WTC11 (cell line): ENCODE measurements around the gene DAP3. TPM values are rescaled to one million over a fixed set of nuclear protein-coding genes. Genes with fewer than 3 reads are reported as not detected.

Experiments used
- ATAC-seq: fragments of 200-7000 bp; cut with Tn5 transposase; 2 replicates; pipeline ENCODE4 v1.10.0; 2021; ENCODE audit warnings: mild to moderate bottlenecking, moderate library complexity
- CTCF ChIA-PET: fragments of 300-600 bp; sonication (Branson Sonifier 250); formaldehyde crosslinking; loops from one replicate; lab custom pipeline; 2021; ENCODE audit warnings: antibody characterized with exemption; lab: Charles Lee
- POLR2A ChIA-PET: fragments of 350-600 bp; sonication (Branson Sonifier 250); formaldehyde crosslinking; loops from one replicate; lab custom pipeline; 2021; ENCODE audit warnings: antibody characterized with exemption; lab: Charles Lee
- DNase-seq: peaks from one replicate; pipeline ENCODE4 v3.0.0; 2021; ENCODE audit warnings: low spot score
- H3K27ac Mint-ChIP-seq: 2 replicates; pipeline ENCODE4 v1.8.0; 2021; ENCODE audit warnings: mixed read lengths
- H3K27me3 Mint-ChIP-seq: 2 replicates; pipeline ENCODE4 v1.8.0; 2021; ENCODE audit warnings: low read depth, mild to moderate bottlenecking, moderate library complexity, mixed read lengths
- H3K36me3 Mint-ChIP-seq: 2 replicates; pipeline ENCODE4 v1.8.0; 2021; ENCODE audit warnings: mixed read lengths
- H3K4me1 Mint-ChIP-seq: 2 replicates; pipeline ENCODE4 v1.8.0; 2022; ENCODE audit warnings: mixed read lengths
- H3K4me3 Mint-ChIP-seq: 2 replicates; pipeline ENCODE4 v1.8.0; 2021; ENCODE audit warnings: mild to moderate bottlenecking, moderate library complexity, mixed read lengths
- H3K9me3 Mint-ChIP-seq: 2 replicates; pipeline ENCODE4 v1.8.0; 2021; ENCODE audit warnings: mixed read lengths
- ARID4B ChIP-seq: sonication (generic); formaldehyde crosslinking; IDR thresholded peaks from 2 replicates; pipeline ENCODE4 v1.8.0; 2023; ENCODE audit warnings: missing genetic modification reagents, mild to moderate bottlenecking, borderline replicate concordance
- ATF1 ChIP-seq: sonication (generic); formaldehyde crosslinking; IDR thresholded peaks from 2 replicates; pipeline ENCODE4 v1.8.1; 2023; ENCODE audit warnings: mild to moderate bottlenecking, moderate library complexity, missing genetic modification reagents
- ESRRA ChIP-seq: sonication (generic); formaldehyde crosslinking; IDR thresholded peaks from 2 replicates; pipeline ENCODE4 v1.8.1; 2022; ENCODE audit warnings: mild to moderate bottlenecking, missing genetic modification reagents, borderline replicate concordance
- FOXP1 ChIP-seq: sonication (generic); formaldehyde crosslinking; IDR thresholded peaks from 2 replicates; pipeline ENCODE4 v1.8.0; 2022; ENCODE audit warnings: missing genetic modification reagents, mild to moderate bottlenecking, moderate library complexity, borderline replicate concordance
- HMGA2 ChIP-seq: fragments of 250-450 bp; sonication (Bioruptor Pico); IDR thresholded peaks from 2 replicates; pipeline ENCODE4 v1.4.0; 2021; ENCODE audit warnings: mild to moderate bottlenecking, moderate library complexity
- HMGXB4 ChIP-seq: sonication (generic); formaldehyde crosslinking; IDR thresholded peaks from 2 replicates; pipeline ENCODE4 v1.8.1; 2023; ENCODE audit warnings: mild to moderate bottlenecking, moderate library complexity, missing genetic modification reagents
- OVOL2 ChIP-seq: fragments of 250-450 bp; sonication (Bioruptor Pico); IDR thresholded peaks from 2 replicates; pipeline ENCODE4 v1.9.0; 2021; ENCODE audit warnings: mild to moderate bottlenecking, borderline replicate concordance
- USF2 ChIP-seq: sonication (generic); formaldehyde crosslinking; IDR thresholded peaks from 2 replicates; pipeline ENCODE4 v1.8.1; 2023; ENCODE audit warnings: mild to moderate bottlenecking, missing genetic modification reagents, moderate library complexity
- ZMAT4 ChIP-seq: fragments of 250-450 bp; sonication (Bioruptor Pico); IDR thresholded peaks from 2 replicates; pipeline ENCODE4 v1.9.0; 2021; ENCODE audit warnings: mild to moderate bottlenecking
- ZNF138 ChIP-seq: sonication (generic); formaldehyde crosslinking; conservative IDR thresholded peaks from 2 replicates; pipeline ENCODE4 v1.8.1; 2022; ENCODE audit warnings: mild to moderate bottlenecking, moderate library complexity, missing genetic modification reagents
- ZNF263 ChIP-seq: sonication (generic); formaldehyde crosslinking; IDR thresholded peaks from 2 replicates; pipeline ENCODE4 v1.8.1; 2022; ENCODE audit warnings: low read depth, mild to moderate bottlenecking, moderate library complexity, missing genetic modification reagents
- ZNF281 ChIP-seq: sonication (generic); formaldehyde crosslinking; IDR thresholded peaks from 2 replicates; pipeline ENCODE4 v1.8.0; 2023; ENCODE audit warnings: mild to moderate bottlenecking, missing genetic modification reagents
- ZNF396 ChIP-seq: fragments of 250-450 bp; sonication (Bioruptor Pico); IDR thresholded peaks from 2 replicates; pipeline ENCODE4 v1.8.0; 2021; ENCODE audit warnings: mild to moderate bottlenecking, moderate library complexity, borderline replicate concordance
- total RNA-seq: library from RNA; stranded (reverse); gene quantifications from 3 replicates; pipeline ENCODE4 v1.2.3, GENCODE V29; 2021
- TF ChIP-seq, protein P1 (sequence below): sonication (generic); formaldehyde crosslinking; IDR thresholded peaks from 2 replicates; pipeline ENCODE4 v1.8.1; 2022; ENCODE audit warnings: low read depth, mild to moderate bottlenecking, moderate library complexity, missing genetic modification reagents, borderline replicate concordance

DAP3 gene
- total RNA-seq, 1 experiment from 2014 or later: 109 TPM

DNA sequence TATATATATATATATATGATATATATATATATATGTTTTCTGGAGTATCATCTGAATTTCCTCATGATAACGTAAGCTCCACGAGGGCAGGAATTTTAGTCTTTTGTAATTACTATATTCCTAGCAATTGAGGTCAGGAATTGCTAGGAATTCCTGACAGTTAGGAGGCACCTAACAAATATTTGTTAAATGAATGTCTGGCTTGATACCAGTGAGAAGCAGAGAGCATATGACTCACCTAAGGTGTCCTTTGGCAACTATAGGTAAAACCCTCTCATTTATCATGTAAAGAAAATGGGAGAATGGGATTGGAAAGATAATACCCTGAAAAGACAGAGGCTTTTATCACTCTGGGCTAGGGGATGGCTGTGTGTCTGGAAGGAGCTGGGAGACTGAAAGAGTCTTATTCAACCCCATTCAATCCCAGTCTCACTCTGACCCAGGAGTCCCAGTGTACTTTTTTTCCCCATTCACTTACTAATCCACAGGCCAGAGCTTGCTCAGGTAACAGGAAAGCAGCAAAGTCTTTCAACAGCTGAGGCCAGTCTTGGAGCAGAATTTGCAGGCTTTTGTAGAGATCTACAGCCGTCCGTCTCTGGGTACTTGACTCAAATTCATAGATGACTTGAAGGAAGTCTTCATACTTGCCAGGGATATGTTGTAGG is 71.2 kb downstream of the DAP3 start (continued):
- no peak for TF ChIP-seq ARID4B (CRISPR knock-in tag)
- TF ChIP-seq ZNF263 (CRISPR knock-in tag): no peak
- no peak for TF ChIP-seq ZMAT4
- TF ChIP-seq USF2 (CRISPR knock-in tag): no peak
- TF ChIP-seq, all 79 proteins: peak for 0

DNA sequence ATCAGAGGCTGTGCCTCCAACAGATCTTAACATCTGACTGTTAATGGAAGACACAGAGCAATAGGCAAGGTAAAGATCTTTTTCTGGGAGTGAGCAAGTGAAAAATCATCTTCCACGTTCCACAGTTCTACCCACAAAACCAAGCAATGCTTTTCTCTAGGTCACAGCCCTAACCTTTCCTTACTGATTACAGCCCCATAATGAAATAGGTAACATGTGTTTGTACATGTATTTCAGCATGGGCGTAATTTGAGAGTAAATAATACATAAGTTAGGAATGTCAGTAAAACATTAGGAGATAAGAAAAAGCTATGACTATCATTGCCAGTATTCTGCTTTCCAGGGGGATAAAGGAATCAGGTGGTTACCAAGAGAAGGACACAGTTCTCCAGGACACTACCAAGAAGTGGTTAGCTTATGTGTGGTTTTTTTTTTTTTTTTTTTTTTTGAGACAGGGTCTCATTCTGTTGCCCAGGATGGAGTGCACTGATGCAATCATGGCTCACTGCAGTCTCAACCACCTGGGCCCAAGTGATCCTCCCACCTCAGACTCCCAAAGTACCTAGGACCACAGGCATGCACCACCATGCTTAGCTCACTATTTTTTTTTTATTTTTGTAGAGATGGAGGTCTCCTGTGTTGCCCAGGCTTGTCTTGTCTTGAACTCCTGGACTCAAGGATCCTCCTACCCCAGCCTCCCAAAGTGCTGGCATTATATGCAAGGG is 72.0 kb downstream of the DAP3 start:
- no peak for ATAC-seq
- Mint-ChIP-seq H3K4me3 (no peak overlapping the region), H3K4me1 (no peaks in the 10 kb centered on the region), H3K27me3 (no peaks in the 10 kb centered on the region), H3K36me3 (peaks cover 65% of the 10 kb centered on the region)
- TF ChIP-seq OVOL2 (CRISPR knock-in tag): no peak
- TF ChIP-seq ESRRA (CRISPR knock-in tag): no peak
- no peak for TF ChIP-seq ZNF281 (CRISPR knock-in tag)
- no peak for TF ChIP-seq HMGXB4
- TF ChIP-seq, protein P1, sequence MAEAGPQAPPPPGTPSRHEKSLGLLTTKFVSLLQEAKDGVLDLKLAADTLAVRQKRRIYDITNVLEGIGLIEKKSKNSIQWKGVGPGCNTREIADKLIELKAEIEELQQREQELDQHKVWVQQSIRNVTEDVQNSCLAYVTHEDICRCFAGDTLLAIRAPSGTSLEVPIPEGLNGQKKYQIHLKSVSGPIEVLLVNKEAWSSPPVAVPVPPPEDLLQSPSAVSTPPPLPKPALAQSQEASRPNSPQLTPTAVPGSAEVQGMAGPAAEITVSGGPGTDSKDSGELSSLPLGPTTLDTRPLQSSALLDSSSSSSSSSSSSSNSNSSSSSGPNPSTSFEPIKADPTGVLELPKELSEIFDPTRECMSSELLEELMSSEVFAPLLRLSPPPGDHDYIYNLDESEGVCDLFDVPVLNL (CRISPR knock-in tag): no peak
- TF ChIP-seq ZNF396 (CRISPR knock-in tag): no peak
- no peak for TF ChIP-seq FOXP1
- no peak for TF ChIP-seq ATF1 (CRISPR knock-in tag)
- no peak for TF ChIP-seq HMGA2 (CRISPR knock-in tag)
- no peak for TF ChIP-seq ZMAT4
- no peak for TF ChIP-seq ARID4B (CRISPR knock-in tag)
- TF ChIP-seq ZNF138 (CRISPR knock-in tag): no peak
- TF ChIP-seq, all 79 proteins: peak for 0
- CTCF ChIA-PET: no interaction called here
- H3K27ac Mint-ChIP-seq: no peak overlapping the region
- DNase-seq: no peak
- POLR2A ChIA-PET: no interaction called here
- H3K9me3 Mint-ChIP-seq: no peaks in the 10 kb centered on the region
